T-helper 1 cell treated with Interleukin-12 subunit alpha and Interleukin-12 subunit beta and Interleukin-4 antibody, amounts not matched to agents 30 μg/mL and 1 μg/mL, for 36 hours (primary cell): ENCODE data around the gene RASAL2.

ENCODE experiments used
- H3K27ac Mint-ChIP-seq: one replicate; pipeline ENCODE4 v1.8.0; 2021; ENCODE audit warnings: mild to moderate bottlenecking, mixed read lengths
- H3K27me3 Mint-ChIP-seq: one replicate; pipeline ENCODE4 v1.8.0; 2021; ENCODE audit warnings: low read depth, mixed read lengths
- H3K36me3 Mint-ChIP-seq: one replicate; pipeline ENCODE4 v1.8.0; 2021; ENCODE audit warnings: low read depth, mixed read lengths
- H3K4me1 Mint-ChIP-seq: one replicate; pipeline ENCODE4 v1.8.0; 2021; ENCODE audit warnings: low read depth, mixed read lengths
- H3K4me3 Mint-ChIP-seq: one replicate; pipeline ENCODE4 v1.8.0; 2021; ENCODE audit warnings: mild to moderate bottlenecking, moderate library complexity, mixed read lengths
- H3K9me3 Mint-ChIP-seq: one replicate; pipeline ENCODE4 v1.8.0; 2021; ENCODE audit warnings: mixed read lengths

RASAL2 gene

GRCh38 chr1:178486100-178487069, 392.5 kb downstream of the RASAL2 start:
- H3K4me1 Mint-ChIP-seq: no peaks in the 10 kb centered on the region

GRCh38 chr1:178487070-178487615, 393.2 kb downstream of the RASAL2 start:
- Mint-ChIP-seq H3K27ac (no peak overlapping the region), H3K4me3 (no peak overlapping the region)

More at GRCh38 chr1:178486100-178487069, 392.5 kb downstream of the RASAL2 start:
- H3K27ac Mint-ChIP-seq: no peak overlapping the region
- H3K27me3 Mint-ChIP-seq: peaks cover 10% of the 10 kb centered on the region
- H3K4me3 Mint-ChIP-seq: no peak overlapping the region
- H3K9me3 Mint-ChIP-seq: no peaks in the 10 kb centered on the region
- H3K36me3 Mint-ChIP-seq: no peaks in the 10 kb centered on the region

GRCh38 chr1:178488393-178488792, 394.5 kb downstream of the RASAL2 start:
- Mint-ChIP-seq H3K4me3 (no peak overlapping the region), H3K9me3 (no peaks in the 10 kb centered on the region), H3K4me1 (no peaks in the 10 kb centered on the region), H3K27ac (no peak overlapping the region), H3K36me3 (no peaks in the 10 kb centered on the region), H3K27me3 (peaks cover 10% of the 10 kb centered on the region)

More at GRCh38 chr1:178487070-178487615, 393.2 kb downstream of the RASAL2 start:
- Mint-ChIP-seq H3K36me3 (no peaks in the 10 kb centered on the region), H3K9me3 (no peaks in the 10 kb centered on the region), H3K4me1 (no peaks in the 10 kb centered on the region), H3K27me3 (peaks cover 10% of the 10 kb centered on the region)

- H3K4me3 Mint-ChIP-seq: no peak overlapping the region
- no peaks in the 10 kb centered on the region for H3K36me3 Mint-ChIP-seq
- H3K27ac Mint-ChIP-seq: no peak overlapping the region
- no peaks in the 10 kb centered on the region for H3K9me3 Mint-ChIP-seq
- H3K27me3 Mint-ChIP-seq: peaks cover 10% of the 10 kb centered on the region
- H3K4me1 Mint-ChIP-seq: no peaks in the 10 kb centered on the region
Measured at GRCh38 chr1:178489399-178489798, 395.5 kb downstream of the RASAL2 start.

GRCh38 chr1:178490136-178490535, 396.2 kb downstream of the RASAL2 start:
- no peaks in the 10 kb centered on the region for H3K36me3 Mint-ChIP-seq
- H3K4me1 Mint-ChIP-seq: no peaks in the 10 kb centered on the region
- no peaks in the 10 kb centered on the region for H3K9me3 Mint-ChIP-seq
- no peak overlapping the region for H3K4me3 Mint-ChIP-seq
- no peak overlapping the region for H3K27ac Mint-ChIP-seq
- peaks cover 10% of the 10 kb centered on the region for H3K27me3 Mint-ChIP-seq

GRCh38 chr1:178490967-178491366, 397.1 kb downstream of the RASAL2 start:
- no peaks in the 10 kb centered on the region for H3K9me3 Mint-ChIP-seq
- H3K4me3 Mint-ChIP-seq: no peak overlapping the region
- H3K4me1 Mint-ChIP-seq: no peaks in the 10 kb centered on the region
- H3K27me3 Mint-ChIP-seq: peaks cover 7% of the 10 kb centered on the region
- no peak overlapping the region for H3K27ac Mint-ChIP-seq
- no peaks in the 10 kb centered on the region for H3K36me3 Mint-ChIP-seq

GRCh38 chr1:178491721-178492120, 397.8 kb downstream of the RASAL2 start:
- no peak overlapping the region for H3K27ac Mint-ChIP-seq
- H3K36me3 Mint-ChIP-seq: no peaks in the 10 kb centered on the region
- no peaks in the 10 kb centered on the region for H3K9me3 Mint-ChIP-seq
- H3K4me1 Mint-ChIP-seq: no peaks in the 10 kb centered on the region
- H3K4me3 Mint-ChIP-seq: no peak overlapping the region
- peaks cover 7% of the 10 kb centered on the region for H3K27me3 Mint-ChIP-seq

- Mint-ChIP-seq H3K4me3 (no peak overlapping the region), H3K4me1 (no peaks in the 10 kb centered on the region), H3K9me3 (no peaks in the 10 kb centered on the region), H3K36me3 (no peaks in the 10 kb centered on the region), H3K27me3 (peaks cover 6% of the 10 kb centered on the region), H3K27ac (no peak overlapping the region)
Measured at GRCh38 chr1:178492341-178492740, 398.4 kb downstream of the RASAL2 start.

GRCh38 chr1:178493301-178493741, 399.4 kb downstream of the RASAL2 start:
- Mint-ChIP-seq H3K4me3 (no peak overlapping the region), H3K4me1 (no peaks in the 10 kb centered on the region), H3K36me3 (no peaks in the 10 kb centered on the region), H3K27me3 (peaks cover 3% of the 10 kb centered on the region), H3K9me3 (no peaks in the 10 kb centered on the region), H3K27ac (no peak overlapping the region)

- Mint-ChIP-seq H3K4me3 (no peak overlapping the region), H3K4me1 (no peaks in the 10 kb centered on the region), H3K27ac (no peak overlapping the region), H3K27me3 (no peaks in the 10 kb centered on the region), H3K9me3 (no peaks in the 10 kb centered on the region), H3K36me3 (no peaks in the 10 kb centered on the region)
Measured at GRCh38 chr1:178494569-178494971, 400.7 kb downstream of the RASAL2 start.

- Mint-ChIP-seq H3K27me3 (no peaks in the 10 kb centered on the region), H3K27ac (no peak overlapping the region), H3K4me3 (no peak overlapping the region), H3K4me1 (no peaks in the 10 kb centered on the region), H3K9me3 (no peaks in the 10 kb centered on the region), H3K36me3 (no peaks in the 10 kb centered on the region)
Measured at GRCh38 chr1:178495158-178495557, 401.3 kb downstream of the RASAL2 start.

- H3K4me3 Mint-ChIP-seq: no peak overlapping the region
- no peak overlapping the region for H3K27ac Mint-ChIP-seq
- H3K27me3 Mint-ChIP-seq: no peaks in the 10 kb centered on the region
- H3K4me1 Mint-ChIP-seq: no peaks in the 10 kb centered on the region
- H3K9me3 Mint-ChIP-seq: no peaks in the 10 kb centered on the region
- no peaks in the 10 kb centered on the region for H3K36me3 Mint-ChIP-seq
Measured at GRCh38 chr1:178495741-178496409, 402.0 kb downstream of the RASAL2 start.

- no peaks in the 10 kb centered on the region for H3K36me3 Mint-ChIP-seq
- no peak within 1 kb of the TSS for H3K27ac Mint-ChIP-seq
- no peak within 1 kb of the TSS for H3K4me3 Mint-ChIP-seq
- no peaks in the 10 kb centered on the region for H3K9me3 Mint-ChIP-seq
- H3K27me3 Mint-ChIP-seq: no peaks in the 10 kb centered on the region
- no peaks in the 10 kb centered on the region for H3K4me1 Mint-ChIP-seq
Measured at GRCh38 chr1:178496410-178497135, 402.7 kb downstream of the RASAL2 start, which contains the start of gene CLEC20A. TSS of gene CLEC20A (minus strand) at chr1:178496964. CDS start at chr1:178496939, 25 bp downstream.

- H3K4me1 Mint-ChIP-seq: no peaks in the 10 kb centered on the region
- no peak overlapping the region for H3K4me3 Mint-ChIP-seq
- no peaks in the 10 kb centered on the region for H3K9me3 Mint-ChIP-seq
- no peaks in the 10 kb centered on the region for H3K36me3 Mint-ChIP-seq
- H3K27me3 Mint-ChIP-seq: no peaks in the 10 kb centered on the region
- no peak overlapping the region for H3K27ac Mint-ChIP-seq
Measured at GRCh38 chr1:178497903-178498478, 404.1 kb downstream of the RASAL2 start.
